Retinal pigment epithelial cell (primary cell): ENCODE results near the gene TRIM44.

ENCODE experiments used
- DNase-seq: peaks from one replicate; pipeline ENCODE4 v3.0.0-alpha.2; 2010; ENCODE audit warnings: low read depth
- H3K4me3 ChIP-seq: 2 replicates; pipeline ENCODE4 v1.5.1; 2011; ENCODE audit warnings: mild to moderate bottlenecking, low read length, control low read depth, moderate library complexity
- CTCF ChIP-seq: conservative IDR thresholded peaks from 2 replicates; pipeline ENCODE4 v1.5.1; 2011; ENCODE audit warnings: low read depth, low read length, control low read depth, inconsistent platforms

TRIM44 gene

GRCh38 chr11:35633827-35634423 is 28.6 kb upstream of the TRIM44 start:
- no peak for DNase-seq
- no peak overlapping the region for H3K4me3 ChIP-seq
- no peak for TF ChIP-seq CTCF

- no peak overlapping the region for H3K4me3 ChIP-seq
- TF ChIP-seq CTCF: no peak
- DNase-seq: no peak
Observed at GRCh38 chr11:35635933-35636332, 26.6 kb upstream of the TRIM44 start.

- DNase-seq: no peak
- no peak overlapping the region for H3K4me3 ChIP-seq
- no peak for TF ChIP-seq CTCF
Observed at GRCh38 chr11:35639591-35640179, 22.9 kb upstream of the TRIM44 start.

GRCh38 chr11:35641171-35641897 is 21.2 kb upstream of the TRIM44 start:
- no peak for TF ChIP-seq CTCF
- H3K4me3 ChIP-seq: no peak overlapping the region
- peak; percentile 78 for DNase-seq

GRCh38 chr11:35641964-35642363 is 20.6 kb upstream of the TRIM44 start:
- no peak overlapping the region for H3K4me3 ChIP-seq
- no peak for TF ChIP-seq CTCF
- no peak for DNase-seq

- TF ChIP-seq CTCF: no peak
- DNase-seq: no peak
- H3K4me3 ChIP-seq: no peak overlapping the region
Observed at GRCh38 chr11:35647421-35648093, 15.0 kb upstream of the TRIM44 start.

GRCh38 chr11:35650006-35650405 is 12.6 kb upstream of the TRIM44 start:
- no peak for TF ChIP-seq CTCF
- DNase-seq: no peak
- H3K4me3 ChIP-seq: no peak overlapping the region
